Activated CD8-positive, alpha-beta memory T cell treated with anti-CD3 and anti-CD28 coated beads, Interleukin-2, amount 50 U/mL, for 4 hours (primary cell): ENCODE results near the gene GALNT7.
"Not testable (repeated sequence)": the region's sequence is repeated elsewhere in the genome, so short reads cannot be mapped to it uniquely, and the experiment has no call there.

Experiments
- DNase-seq: peaks from one replicate; pipeline ENCODE4 v3.0.0-alpha.2; 2020

The GALNT7 gene

GRCh38 chr4:173168396-173169177 lies at the start of gene GALNT7:
Gene GALNT7, plus strand, starts transcription at chr4:173168811. Its CDS starts 25 bp downstream, at chr4:173168836.
- peak; percentile 71 for DNase-seq

DNA sequence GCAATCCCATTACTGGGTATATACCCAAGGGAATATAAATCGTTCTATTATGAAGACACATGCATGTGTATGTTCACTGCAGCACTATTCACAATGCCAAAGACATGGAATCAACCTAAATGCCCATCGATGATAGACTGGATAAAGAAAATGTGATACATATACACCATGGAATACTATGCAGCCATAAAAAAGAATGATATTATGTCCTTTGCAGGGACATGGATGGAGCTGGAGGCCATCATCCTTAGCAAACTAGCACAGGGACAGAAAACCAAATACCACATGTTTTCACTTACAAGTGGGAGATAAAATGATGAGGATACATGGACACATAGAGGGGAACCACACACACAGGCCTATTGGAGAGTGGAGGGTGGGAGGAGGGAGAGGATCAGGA lies 49.8 kb upstream of the GALNT7 start:
- not testable (repeated sequence) for DNase-seq

GRCh38 chr4:173119818-173120217 lies 48.8 kb upstream of the GALNT7 start:
- DNase-seq, result no peak

- no peak for DNase-seq
These were observed 47.5 kb upstream of the GALNT7 start for GRCh38 chr4:173121076-173121561.

DNA sequence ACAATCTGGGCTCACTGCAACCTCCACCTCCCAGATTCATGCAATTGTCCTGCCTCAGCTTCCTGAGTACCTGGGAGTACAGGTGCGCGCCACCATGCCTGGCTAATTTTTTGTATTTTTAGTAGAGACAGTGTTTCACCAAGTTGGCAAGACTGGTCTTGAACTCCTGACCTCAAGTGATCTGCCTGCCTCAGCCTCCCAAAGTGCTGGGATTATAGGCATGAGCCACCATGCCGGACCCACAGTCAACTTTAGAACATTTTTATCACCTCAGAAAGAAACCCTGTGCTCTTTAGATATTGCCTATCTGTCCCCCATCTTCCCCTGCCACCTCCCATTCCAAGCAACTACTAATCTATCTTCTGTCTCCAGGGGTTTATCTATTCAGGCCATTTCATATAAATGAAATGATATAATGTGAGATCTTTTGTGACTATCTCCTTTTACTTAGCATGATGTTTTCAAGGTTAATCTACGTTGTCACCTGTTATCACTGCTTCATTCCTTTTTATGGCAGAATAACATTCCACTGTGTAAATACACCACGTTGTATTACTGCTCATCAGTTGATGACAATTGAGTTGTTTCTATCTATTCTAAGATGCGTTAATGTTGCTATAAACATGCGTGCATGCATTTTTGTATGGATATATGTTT lies 44.3 kb upstream of the GALNT7 start:
- DNase-seq, result no peak

- DNase-seq, result no peak
These were observed 43.3 kb upstream of the GALNT7 start for GRCh38 chr4:173125216-173125812.

DNA sequence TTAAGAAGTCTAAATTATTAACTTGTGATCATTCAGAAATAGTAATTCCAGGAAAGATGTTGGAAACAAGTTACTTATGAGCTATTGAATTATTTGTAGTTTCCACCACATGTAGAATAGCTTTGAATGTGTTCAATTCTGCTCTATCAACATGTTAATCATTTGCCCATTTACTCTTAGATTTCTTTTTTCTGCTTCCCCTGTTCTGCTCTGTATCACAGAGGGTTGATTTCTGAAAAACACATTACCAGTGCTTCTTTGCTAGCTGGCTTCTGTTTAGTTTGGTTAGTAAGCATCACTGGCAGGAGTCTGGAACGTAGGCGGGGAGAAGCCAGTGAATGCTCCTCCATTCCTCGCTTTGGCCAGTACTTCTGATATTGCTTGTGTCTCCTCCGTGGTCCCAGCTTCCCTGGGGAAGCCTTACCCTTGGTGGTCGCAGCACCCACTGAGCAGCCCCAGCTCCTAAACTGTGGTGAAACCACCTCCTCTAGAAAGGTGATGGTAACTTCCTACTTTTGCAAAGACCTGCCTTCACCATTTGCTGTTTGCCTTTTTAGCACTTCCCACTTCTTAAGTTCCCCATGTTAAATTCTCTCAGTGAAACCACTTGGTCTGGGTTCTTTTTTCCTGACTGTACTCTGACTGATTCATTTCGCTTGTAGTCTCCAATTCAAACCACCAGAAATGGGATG lies 40.3 kb upstream of the GALNT7 start:
- DNase-seq, result no peak

DNA sequence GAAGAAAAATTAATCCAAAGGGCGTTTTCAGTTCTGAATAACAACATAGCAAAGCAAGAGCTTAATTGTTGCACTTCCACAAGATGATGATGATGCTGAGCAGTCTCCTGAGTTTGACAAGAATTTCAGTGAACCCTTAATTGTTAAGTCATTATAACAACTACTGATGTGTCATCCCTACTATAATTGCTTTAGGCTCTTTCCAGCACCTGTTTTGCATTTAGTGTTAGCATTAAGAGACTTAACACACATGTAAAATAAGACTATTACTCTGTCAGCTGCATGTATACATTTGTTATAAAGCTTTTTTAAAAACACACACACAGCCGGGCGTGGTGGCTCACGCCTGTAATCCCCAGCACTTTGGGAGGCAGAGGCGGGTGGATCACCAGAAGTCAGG lies 37.9 kb upstream of the GALNT7 start:
- DNase-seq, result no peak

- no peak for DNase-seq
These were observed 34.2 kb upstream of the GALNT7 start for GRCh38 chr4:173134426-173134825.

DNA sequence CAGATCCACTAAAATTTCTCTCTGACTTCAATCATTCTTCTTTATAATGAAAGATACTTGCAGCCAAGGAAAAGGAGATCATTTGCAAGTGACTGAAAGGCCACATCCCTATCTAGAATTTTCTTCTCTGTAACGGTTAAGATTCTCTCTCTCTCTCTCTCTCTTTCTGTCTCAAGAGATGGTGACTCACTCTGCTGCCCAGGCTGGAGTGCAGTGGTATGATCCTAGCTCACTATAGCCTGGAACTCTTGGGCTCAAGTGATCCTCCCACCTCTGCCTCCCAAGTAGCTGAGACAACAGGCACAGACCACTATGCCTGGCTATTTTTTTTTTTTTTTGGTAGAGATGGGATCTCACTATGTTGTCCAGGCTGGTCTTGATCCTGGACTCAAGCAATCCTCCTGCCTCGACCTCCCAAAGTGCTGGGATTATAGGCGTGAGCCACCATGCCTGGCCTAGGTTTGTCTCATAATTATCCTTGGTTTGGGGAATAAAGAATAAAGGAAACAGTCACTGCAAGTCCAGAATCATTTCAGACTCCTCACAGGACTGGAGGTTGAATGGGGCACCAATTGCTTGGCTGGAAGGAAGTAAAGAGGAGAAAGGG lies 33.3 kb upstream of the GALNT7 start:
- DNase-seq, result no peak

DNA sequence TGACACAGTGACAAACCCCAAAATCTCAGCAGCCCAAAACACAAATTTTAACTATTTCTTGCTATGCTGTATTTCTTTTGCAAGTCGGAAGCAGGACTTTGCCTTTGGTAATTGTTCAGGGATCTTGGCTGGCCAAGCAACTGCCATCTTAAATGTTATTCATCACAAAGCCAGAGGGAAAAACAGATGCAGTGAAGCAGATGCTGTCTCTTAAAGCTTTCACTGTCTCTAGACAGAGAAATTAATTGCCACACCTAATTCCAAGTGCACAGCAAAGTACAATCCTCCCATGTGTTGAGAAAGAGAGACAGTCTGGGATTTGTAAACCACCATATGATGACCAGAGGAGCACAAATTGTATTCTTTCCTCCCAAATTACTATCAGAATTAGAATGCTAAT lies 30.0 kb upstream of the GALNT7 start:
- no peak for DNase-seq

GRCh38 chr4:173139561-173139960 lies 29.1 kb upstream of the GALNT7 start:
- DNase-seq, result no peak

GRCh38 chr4:173145131-173145530 lies 23.5 kb upstream of the GALNT7 start:
- DNase-seq, result no peak

DNA sequence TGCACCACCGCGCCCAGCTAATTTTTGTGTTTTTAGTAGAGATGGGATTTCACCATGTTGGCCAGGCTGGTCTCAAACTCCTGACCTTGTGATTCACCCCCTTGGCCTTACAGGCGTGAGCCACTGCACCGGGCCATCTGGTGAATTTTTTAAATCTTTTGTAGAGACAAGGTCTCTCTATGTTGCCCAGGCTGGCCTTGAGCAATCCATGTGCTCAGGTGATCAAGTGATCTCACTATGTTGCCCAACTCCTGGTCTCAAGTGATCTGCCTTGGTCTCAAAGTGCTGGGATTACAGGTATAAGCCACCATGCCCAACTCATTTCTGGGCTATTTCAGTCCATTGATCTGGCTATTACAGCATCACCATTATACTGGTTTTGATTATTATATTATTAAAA lies 22.2 kb upstream of the GALNT7 start:
- no peak for DNase-seq

DNA sequence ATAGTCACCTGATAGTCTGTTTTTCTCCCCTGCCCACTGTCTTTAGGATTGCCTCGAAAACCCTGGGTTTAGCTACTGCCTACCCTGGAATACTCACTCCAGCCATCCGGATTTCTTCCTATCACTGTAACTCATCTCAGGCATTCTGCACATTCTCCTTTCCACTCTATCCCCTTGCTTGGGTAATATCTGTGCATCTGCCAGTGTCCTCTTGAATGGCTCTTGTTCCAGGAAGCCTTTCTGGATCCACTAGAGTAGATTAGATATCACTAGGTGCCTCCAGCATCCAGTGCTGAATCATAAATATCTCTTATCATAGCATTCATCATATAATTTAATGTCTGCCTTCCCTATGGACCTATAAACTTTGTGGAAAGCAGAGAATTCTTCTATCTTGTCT lies 17.1 kb upstream of the GALNT7 start:
- no peak for DNase-seq

GRCh38 chr4:173152104-173152503 lies 16.5 kb upstream of the GALNT7 start:
- DNase-seq, result no peak

GRCh38 chr4:173153445-173153844 lies 15.2 kb upstream of the GALNT7 start:
- DNase-seq, result no peak

DNA sequence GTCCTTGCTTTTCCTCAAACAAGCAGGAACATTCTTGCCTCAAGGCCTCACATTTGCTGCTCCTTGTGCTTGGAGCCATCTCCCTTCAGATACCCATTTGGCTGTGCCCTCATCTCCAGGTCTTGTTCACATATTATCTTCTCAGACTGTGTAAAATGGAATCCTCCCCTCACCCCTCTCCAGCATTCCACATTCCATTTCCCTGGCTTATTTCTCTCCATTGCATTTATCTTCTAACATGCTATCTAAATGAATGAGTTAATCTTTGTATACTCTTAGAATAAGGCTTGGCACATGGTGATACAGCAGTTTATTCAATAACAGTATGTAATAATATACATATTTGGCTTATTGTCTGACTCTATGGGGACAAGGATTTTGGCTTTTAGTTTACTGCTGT lies 8.8 kb upstream of the GALNT7 start:
- DNase-seq, result no peak

- DNase-seq, result no peak
These were observed 7.7 kb upstream of the GALNT7 start for GRCh38 chr4:173160871-173161270.

- DNase-seq, result no peak
These were observed 7.3 kb upstream of the GALNT7 start for GRCh38 chr4:173161311-173161710.

GRCh38 chr4:173165706-173166105 lies 2.9 kb upstream of the GALNT7 start:
- no peak for DNase-seq

GRCh38 chr4:173166491-173166890 lies 2.1 kb upstream of the GALNT7 start:
- DNase-seq, result no peak
